Right lobe of liver (tissue), 6 donors: ENCODE measurements around the gene ETHE1. TPM values are rescaled to one million over a fixed set of nuclear protein-coding genes. Genes with fewer than 3 reads are reported as not detected.

Source experiments
- ATAC-seq, 4 donors: fragments of 200-7000 bp; cut with Tn5 transposase; one replicate each; pipeline ENCODE4 v1.9.1; 2020; ENCODE audit warnings: mild to moderate bottlenecking in 4 of 4, moderate library complexity in 4 of 4
- DNase-seq, 3 donors: peaks; one replicate each; pipeline ENCODE4 v3.0.0-alpha.2; 2020
- H3K27ac ChIP-seq, 3 donors: fragments of 200-600 bp; one replicate each; pipeline ENCODE4 v1.8.0; 2022
- H3K27me3 ChIP-seq, 2 donors: fragments of 200-600 bp; one replicate each; pipeline ENCODE4 v1.8.0; 2022
- H3K36me3 ChIP-seq, 4 donors: fragments of 200-600 bp; sonication (generic) in 1 of 4; one replicate each; pipeline versions ENCODE4 v1.5.1 to v1.8.0; 2017 to 2022; ENCODE audit warnings: control low read depth in 1 of 4
- H3K4me1 ChIP-seq, 4 donors: fragments of 200-600 bp; sonication (generic) in 1 of 4; one replicate each; pipeline versions ENCODE4 v1.5.1 to v1.8.0; 2017 to 2022; ENCODE audit warnings: control low read depth in 1 of 4
- H3K4me3 ChIP-seq, 3 donors: fragments of 200-600 bp; one replicate each; pipeline ENCODE4 v1.8.0; 2022
- H3K9me3 ChIP-seq, 4 donors: fragments of 200-600 bp; sonication (generic) in 1 of 4; one replicate each; pipeline versions ENCODE4 v1.5.1 to v1.8.0; 2017 to 2022; ENCODE audit warnings: control low read depth in 1 of 4
- POLR2A ChIP-seq: fragments of 450-650 bp; IDR thresholded peaks from one replicate; pipeline ENCODE4 v1.6.1; 2017; ENCODE audit warnings: antibody characterized with exemption, mild to moderate bottlenecking
- WGBS: methylation state at CpG from one replicate; pipeline ENCODE4 v1.1.6; 2018; ENCODE audit warnings: low coverage, low lambda C conversion rate; ENCODE audit not compliant: insufficient coverage; ENCODE audit errors: missing lambda C conversion rate; 5-methylcytosine and 5-hydroxymethylcytosine counted together
- intact Hi-C, 2 donors: fragments of 100-400 bp; cut with DNase I; formaldehyde crosslinking; loops; one replicate each; pipeline versions ENCODE4 v1.11.2 to v1.14.1; 2022
- total RNA-seq, 6 experiments: library from RNA; depleted of rRNA in 2 of 6; stranded (reverse); fragments of >200 nt in 2 of 6; fragmentation: NEBNext Ultra II Directional in 3 of 6; extraction: Animal tissue kit (Norgen Biotek cat#: 25700) in 3 of 6; gene quantifications; one replicate each; pipeline versions ENCODE4 v1.1.0 to v1.2.4, GENCODE V29; 2016 to 2023
- TF ChIP-seq, protein P1 (sequence below), 4 donors: fragments of 200-600 bp in 3 of 4; fragments of 450-650 bp in 1 of 4; IDR thresholded peaks; one replicate each; pipeline versions ENCODE4 v1.5.1 to v1.8.0; 2016 to 2022; ENCODE audit warnings: antibody characterized with exemption in 4 of 4, mild to moderate bottlenecking in 2 of 4
- donor health status: DM: no; HTN: yes; CAD: no.
- donor health status: DM: no; HTN: no; CAD: no.
- donor health status: DM: no; HTN: no; CAD: no.
- donor health status: DM: no; HTN: yes; CAD: no.
- donor health status: DM: no; HTN: yes; CAD: no.

Gene ETHE1
- total RNA-seq, 6 experiments from 2014 or later: 26.4 to 60.8 (median 46.3) TPM

- Histone ChIP-seq H3K36me3 (peaks cover 0 to 7% (median 3%) of the 10 kb centered on the region in 4 donors), H3K9me3 (no peaks in the 10 kb centered on the region), H3K4me1 (peaks cover 0 to 5% (median 0%) of the 10 kb centered on the region in 4 donors), H3K27ac (no peak overlapping the region), H3K4me3 (no peak overlapping the region), H3K27me3 (no peaks in the 10 kb centered on the region)
- DNase-seq: no peak
- ATAC-seq: no peak
- TF ChIP-seq, protein P1, sequence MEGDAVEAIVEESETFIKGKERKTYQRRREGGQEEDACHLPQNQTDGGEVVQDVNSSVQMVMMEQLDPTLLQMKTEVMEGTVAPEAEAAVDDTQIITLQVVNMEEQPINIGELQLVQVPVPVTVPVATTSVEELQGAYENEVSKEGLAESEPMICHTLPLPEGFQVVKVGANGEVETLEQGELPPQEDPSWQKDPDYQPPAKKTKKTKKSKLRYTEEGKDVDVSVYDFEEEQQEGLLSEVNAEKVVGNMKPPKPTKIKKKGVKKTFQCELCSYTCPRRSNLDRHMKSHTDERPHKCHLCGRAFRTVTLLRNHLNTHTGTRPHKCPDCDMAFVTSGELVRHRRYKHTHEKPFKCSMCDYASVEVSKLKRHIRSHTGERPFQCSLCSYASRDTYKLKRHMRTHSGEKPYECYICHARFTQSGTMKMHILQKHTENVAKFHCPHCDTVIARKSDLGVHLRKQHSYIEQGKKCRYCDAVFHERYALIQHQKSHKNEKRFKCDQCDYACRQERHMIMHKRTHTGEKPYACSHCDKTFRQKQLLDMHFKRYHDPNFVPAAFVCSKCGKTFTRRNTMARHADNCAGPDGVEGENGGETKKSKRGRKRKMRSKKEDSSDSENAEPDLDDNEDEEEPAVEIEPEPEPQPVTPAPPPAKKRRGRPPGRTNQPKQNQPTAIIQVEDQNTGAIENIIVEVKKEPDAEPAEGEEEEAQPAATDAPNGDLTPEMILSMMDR (IDR thresholded peaks at IDR 0.05): no peak
- no peak for TF ChIP-seq POLR2A
- intact Hi-C loops: no loop called here
Observed at GRCh38 chr19:43476606-43477005, 50.4 kb downstream of the ETHE1 start.

DNA sequence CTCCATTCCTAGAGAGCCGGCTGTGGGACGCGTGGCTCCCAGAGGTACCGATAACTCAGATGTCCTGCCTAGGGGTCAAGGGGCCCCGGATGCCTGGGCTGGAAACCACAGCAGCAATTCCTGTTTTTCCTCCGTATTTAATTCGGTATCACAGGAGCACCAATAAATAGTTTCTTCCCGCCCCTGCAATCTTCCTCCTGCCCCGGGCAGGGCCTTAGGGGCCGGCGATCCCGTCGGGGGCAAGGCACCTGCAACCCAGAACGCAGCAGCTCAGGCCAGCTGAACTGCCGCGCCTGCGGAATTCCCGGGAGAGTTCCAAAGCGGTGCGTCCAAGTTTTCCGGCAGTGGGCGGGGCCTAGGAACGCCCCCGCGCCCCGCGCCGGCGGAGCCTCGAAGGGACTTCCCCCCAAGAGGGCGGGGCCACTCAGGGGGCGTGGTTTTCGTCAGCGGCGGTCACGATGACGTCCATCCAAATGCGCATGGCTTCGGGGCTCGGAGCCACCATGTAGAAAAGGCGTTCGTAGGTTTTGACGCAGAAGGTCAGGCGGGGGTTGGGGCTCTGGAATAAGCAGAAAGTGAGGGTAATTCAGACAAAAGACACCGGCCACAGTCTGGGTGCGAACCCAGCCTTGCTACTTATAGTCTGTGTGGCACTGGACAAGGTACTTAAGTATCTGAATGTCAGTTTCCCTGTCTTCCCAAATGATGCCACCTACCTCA is 51.9 kb downstream of the ETHE1 start:
- intact Hi-C loops: no loop called here
- H3K27ac ChIP-seq: peak overlapping the region; percentile 56 to 74 (median 59)
- WGBS: 12% methylated on average over 5 of the region's 46 CpGs
- peak overlapping the region; percentile 17 to 36 (median 32) for H3K4me3 ChIP-seq
- ATAC-seq (peak; percentile 92 to 99 (median 97)), DNase-seq (peak; percentile 88 to 96 (median 95))
- no peaks in the 10 kb centered on the region for H3K27me3 ChIP-seq
- H3K4me1 ChIP-seq: peaks cover 0 to 5% (median 0%) of the 10 kb centered on the region in 4 donors
- TF ChIP-seq, protein P1 (IDR thresholded peaks at IDR 0.05): no peak
- peak; percentile 47 for TF ChIP-seq POLR2A
- H3K9me3 ChIP-seq: no peaks in the 10 kb centered on the region
- peaks cover 0 to 5% (median 0%) of the 10 kb centered on the region in 4 donors for H3K36me3 ChIP-seq

GRCh38 chr19:43474487-43474886 is 52.5 kb downstream of the ETHE1 start:
- H3K27ac ChIP-seq: peak overlapping the region in 2 of 3 donors; percentile 25 to 74

DNA sequence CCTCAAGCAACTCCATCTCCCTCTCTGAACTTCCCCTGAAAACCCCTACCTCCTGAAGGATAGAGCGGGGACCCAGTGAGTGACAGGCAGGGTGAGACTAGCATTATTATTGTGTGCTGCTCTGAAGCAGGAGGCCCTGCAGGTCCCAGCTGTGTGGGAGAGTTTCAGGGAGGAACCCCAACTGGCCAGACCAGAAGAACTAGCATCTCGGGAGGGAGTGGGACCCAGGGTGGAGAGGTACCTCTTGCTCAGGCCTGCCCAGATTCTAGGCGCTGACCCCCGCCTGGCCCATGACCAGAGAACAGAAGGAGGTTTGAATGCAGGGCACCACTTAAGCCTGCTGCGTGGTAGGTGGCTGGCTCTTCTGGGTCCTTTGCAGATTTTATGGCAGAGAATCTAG is 55.9 kb downstream of the ETHE1 start:
- H3K27me3 ChIP-seq: no peaks in the 10 kb centered on the region
- peaks cover 0 to 5% (median 0%) of the 10 kb centered on the region in 4 donors for H3K4me1 ChIP-seq
- TF ChIP-seq POLR2A: no peak
- TF ChIP-seq, protein P1 (IDR thresholded peaks at IDR 0.05): no peak
- H3K9me3 ChIP-seq: no peaks in the 10 kb centered on the region
- ATAC-seq: no peak
- intact Hi-C loops: no loop called here
- no peak overlapping the region for H3K4me3 ChIP-seq
- WGBS: 50% methylated on average over 2 of the region's 5 CpGs
- DNase-seq: no peak
- no peaks in the 10 kb centered on the region for H3K36me3 ChIP-seq
- H3K27ac ChIP-seq: no peak overlapping the region

More at GRCh38 chr19:43474487-43474886, 52.5 kb downstream of the ETHE1 start:
- no peaks in the 10 kb centered on the region for H3K27me3 ChIP-seq
- 53% methylated on average over 4 of the region's 4 CpGs for WGBS
- H3K9me3 ChIP-seq: no peaks in the 10 kb centered on the region
- no peak for DNase-seq
- peaks cover 0 to 5% (median 0%) of the 10 kb centered on the region in 4 donors for H3K36me3 ChIP-seq
- intact Hi-C loops: no loop called here
- peaks cover 0 to 5% (median 0%) of the 10 kb centered on the region in 4 donors for H3K4me1 ChIP-seq
- no peak for TF ChIP-seq POLR2A
- TF ChIP-seq, protein P1 (IDR thresholded peaks at IDR 0.05): no peak
- H3K4me3 ChIP-seq: peak overlapping the region in 1 of 3 donors; percentile 17
- no peak for ATAC-seq
